Endometrium (tissue), 2 donors: ENCODE data around the gene FAM241B.

Source experiments
- FAIRE-seq: peaks from 2 replicates; lab custom pipeline; 2012; peaks lifted over from hg19 to GRCh38; lab: Jason Lieb, UNC
- donor health status: control.
- donor health status: control.

Gene FAM241B, protein sequence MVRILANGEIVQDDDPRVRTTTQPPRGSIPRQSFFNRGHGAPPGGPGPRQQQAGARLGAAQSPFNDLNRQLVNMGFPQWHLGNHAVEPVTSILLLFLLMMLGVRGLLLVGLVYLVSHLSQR

DNA sequence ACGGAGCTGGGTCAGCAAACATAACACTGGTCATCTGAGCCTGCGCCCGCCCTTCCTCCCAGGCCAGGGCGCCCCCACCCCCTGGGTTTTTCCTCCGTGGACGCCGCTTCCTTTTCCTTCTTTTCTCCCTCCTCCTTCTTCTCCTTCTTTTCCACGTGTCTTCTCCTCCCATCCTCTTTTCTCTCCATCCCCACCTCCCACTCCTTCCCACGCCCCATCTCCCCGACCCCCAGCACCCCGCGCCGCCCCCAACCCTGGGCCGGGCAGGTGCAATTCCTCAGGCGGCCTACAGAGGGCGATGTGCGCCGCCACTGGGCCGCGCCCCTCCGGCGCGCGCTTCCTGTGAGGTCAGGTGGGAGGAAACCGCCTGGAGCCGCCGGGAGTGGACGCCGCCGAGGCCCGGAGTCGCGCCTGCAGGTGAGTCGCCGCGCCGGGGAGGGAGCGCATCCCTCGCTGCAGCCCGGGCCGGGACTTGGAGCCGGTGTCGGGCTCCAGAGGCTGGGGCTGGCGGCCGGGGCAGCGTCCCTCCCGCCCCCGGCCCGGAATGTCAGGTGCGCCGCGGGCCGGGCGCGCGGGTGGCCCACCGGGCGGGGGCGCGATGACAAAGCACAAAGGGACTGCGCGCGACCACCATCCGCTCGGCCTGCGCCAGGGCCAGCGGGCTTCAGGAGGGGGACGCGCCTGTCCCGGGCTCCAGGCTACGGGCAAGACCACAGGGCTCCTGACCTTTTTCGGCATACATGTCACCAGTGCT is at the start of gene FAM241B:
FAM241B (plus strand) TSS at position 351 of the 754 bp plus-strand sequence. CDS start 1,497 bp downstream, outside the sequence.
- no peak for FAIRE-seq

DNA sequence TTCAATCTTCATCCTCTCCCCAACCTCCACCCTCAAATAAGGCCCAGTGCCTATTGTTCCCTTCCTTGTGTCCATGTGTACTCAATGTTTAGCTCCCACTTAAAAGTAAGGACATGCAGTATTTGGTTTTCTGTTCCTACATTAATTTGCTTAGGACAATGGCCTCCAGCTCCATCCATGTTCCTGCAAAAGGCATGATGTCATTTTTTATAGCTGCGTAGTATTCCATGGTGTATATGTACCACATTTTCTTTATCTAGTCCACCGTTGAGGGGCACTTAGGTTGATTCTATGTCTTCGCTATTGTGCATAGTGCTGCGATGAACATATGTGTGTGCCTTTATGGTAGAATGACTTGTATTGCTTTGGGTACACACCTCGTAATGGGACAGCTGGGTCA is 49.6 kb upstream of the FAM241B start:
- no peak for FAIRE-seq

- FAIRE-seq: no peak
Measured at GRCh38 chr10:69583106-69583505, 46.9 kb upstream of the FAM241B start.

DNA sequence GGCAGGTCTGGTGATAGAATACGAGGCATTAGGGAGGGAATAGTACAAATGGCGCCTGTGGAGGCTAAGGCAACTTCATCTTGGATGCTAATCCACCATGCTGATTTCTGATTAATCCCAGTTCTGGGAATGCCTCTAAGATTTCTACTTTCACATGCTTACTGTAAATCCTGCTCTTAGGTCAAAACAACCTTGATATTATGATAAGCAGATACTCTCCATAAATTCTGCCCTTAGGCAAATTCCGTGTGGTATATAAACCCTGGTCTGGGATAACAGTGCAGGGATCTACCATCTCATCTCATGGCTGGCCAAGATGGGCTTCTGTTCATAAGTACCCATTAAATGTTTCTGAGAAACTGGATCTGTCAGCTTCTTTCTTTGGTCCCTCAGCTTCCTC is 45.4 kb upstream of the FAM241B start:
- no peak for FAIRE-seq

GRCh38 chr10:69588358-69588757 is 41.7 kb upstream of the FAM241B start:
- FAIRE-seq: no peak

- no peak for FAIRE-seq
Measured at GRCh38 chr10:69600761-69601330, 29.2 kb upstream of the FAM241B start.

- no peak for FAIRE-seq
Measured at GRCh38 chr10:69609077-69609476, 21.0 kb upstream of the FAM241B start.

DNA sequence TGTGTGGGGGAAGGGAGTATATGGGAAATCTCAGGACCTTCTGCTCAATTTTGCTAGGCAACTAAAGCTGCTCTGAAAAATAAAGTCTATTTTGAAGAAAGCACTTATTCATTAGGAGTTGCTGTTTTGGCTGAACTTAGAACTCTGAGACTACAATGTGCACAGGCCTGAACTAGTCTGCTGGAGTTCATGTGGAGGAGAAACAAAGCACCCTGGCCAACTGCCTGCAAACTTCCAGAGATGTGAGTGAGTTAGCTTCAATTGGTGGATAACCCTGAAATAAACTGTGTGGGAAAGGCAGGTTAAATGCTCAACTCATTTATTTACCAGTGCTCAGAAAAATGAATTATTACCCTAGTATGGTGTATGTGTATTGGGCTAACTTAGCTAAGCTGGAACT is 17.3 kb upstream of the FAM241B start:
- FAIRE-seq: no peak

DNA sequence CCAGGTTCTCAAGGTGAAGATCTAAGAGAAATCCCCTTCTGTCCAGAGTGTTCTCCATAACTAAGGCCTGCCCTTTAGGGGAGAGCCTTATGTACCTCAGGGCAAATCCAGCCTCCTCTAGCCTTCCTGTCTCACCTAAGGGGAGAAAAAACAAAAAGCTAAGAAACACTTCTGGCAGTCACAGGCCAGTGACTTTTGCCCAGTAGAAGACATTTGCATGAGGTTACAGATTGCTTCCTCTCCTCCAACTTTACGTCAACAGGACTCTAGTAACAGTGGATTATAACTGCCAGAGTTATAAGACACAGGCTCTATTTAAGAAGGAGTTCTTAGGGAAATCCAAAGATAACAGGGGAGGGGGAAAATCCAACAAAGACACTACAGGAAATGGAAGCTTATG is 15.9 kb upstream of the FAM241B start:
- no peak for FAIRE-seq

DNA sequence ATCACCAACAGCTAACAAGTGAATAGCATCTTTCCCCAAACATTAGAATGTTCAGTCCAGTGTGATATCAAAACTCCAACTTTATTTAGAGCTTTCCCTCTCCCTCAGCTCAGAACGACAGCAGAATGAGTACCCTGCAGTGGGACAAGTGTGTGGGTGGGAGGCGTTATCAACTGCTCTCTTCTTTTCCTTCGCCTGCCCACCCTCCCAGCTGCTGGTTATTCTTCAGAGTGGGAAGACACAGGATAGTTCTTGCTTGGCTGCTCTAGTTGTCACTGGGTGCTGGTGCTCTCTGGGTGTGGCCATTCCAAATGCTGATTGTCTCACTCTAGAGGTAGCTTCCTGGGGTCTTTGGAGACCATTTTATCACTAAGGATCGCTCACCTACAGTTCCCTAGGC is 13.7 kb upstream of the FAM241B start:
- no peak for FAIRE-seq

DNA sequence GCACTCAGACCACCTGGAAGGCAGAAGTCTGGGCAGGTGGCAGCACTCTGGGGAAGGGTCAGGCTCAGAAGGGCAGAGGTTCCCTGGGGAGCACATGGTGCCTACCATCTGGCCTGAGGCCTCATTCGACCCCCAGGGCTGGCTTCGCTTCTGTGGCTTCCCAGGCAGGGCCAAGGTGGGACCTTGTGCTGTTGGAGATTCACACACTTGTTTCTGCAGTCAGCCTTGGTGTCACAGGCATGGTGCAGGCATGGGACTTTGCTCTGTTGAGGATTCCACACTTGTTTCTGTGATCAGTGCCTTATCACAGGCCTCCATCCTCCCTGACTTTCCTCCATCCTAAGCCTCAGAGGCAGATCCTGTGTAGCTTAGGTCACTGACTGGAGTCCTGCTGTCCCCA is 11.3 kb upstream of the FAM241B start:
- FAIRE-seq: no peak

- FAIRE-seq: no peak
Measured at GRCh38 chr10:69619626-69620025, 10.4 kb upstream of the FAM241B start.

- no peak for FAIRE-seq
Measured at GRCh38 chr10:69620625-69621024, 9.4 kb upstream of the FAM241B start.

- no peak for FAIRE-seq
Measured at GRCh38 chr10:69624245-69624786, 5.7 kb upstream of the FAM241B start.

- FAIRE-seq: no peak
Measured at GRCh38 chr10:69626826-69627225, 3.2 kb upstream of the FAM241B start.

DNA sequence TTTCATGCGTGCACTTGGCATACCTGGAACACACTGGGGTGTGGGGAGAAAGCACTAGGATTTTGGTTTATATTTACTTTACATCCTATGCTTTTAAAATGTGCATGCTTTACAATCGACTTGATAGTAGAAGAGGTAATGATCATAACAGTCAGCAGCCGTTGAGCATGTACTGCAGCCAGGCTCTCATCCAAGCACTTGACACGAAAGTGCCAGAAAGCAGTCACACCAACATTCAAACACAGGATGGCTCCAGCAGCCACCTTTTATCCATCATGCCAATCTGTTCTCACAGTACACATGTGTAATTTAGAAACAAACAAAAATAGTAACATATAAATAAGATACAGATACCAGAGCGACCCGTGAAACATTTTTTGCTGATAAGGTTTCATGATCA is 1.2 kb upstream of the FAM241B start:
- no peak for FAIRE-seq

- FAIRE-seq: no peak
Measured at GRCh38 chr10:69629519-69629896, 539 bp upstream of the FAM241B start.

- no peak for FAIRE-seq
Measured at GRCh38 chr10:69630651-69631400, 779 bp downstream of the FAM241B start.

GRCh38 chr10:69631566-69631965 is 1.5 kb downstream of the FAM241B start:
- no peak for FAIRE-seq

DNA sequence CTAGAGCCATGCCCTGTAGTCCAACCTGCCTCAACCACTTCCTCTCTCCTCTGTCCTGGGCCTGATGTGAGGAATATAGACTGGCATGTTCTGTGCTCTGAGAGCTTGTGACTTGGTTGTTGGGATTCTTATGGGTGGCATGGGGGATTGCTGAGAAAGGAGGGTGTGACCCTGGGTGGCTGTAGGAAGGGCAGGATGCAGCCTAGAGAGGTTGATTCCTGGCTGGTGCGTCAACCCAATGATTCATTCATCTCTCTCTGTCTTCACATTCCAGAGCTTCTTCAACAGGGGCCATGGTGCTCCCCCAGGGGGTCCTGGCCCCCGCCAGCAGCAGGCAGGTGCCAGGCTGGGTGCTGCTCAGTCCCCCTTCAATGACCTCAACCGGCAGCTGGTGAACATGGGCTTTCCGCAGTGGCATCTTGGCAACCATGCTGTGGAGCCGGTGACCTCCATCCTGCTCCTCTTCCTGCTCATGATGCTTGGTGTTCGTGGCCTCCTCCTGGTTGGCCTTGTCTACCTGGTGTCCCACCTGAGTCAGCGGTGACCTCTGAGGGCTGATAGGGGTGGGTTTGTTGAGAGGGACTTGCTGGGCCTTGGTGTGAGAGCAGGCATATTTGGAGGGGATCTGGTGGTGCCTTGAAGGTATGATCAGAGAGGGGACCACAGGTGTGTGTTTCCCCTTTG is 2.6 kb downstream of the FAM241B start:
- no peak for FAIRE-seq

DNA sequence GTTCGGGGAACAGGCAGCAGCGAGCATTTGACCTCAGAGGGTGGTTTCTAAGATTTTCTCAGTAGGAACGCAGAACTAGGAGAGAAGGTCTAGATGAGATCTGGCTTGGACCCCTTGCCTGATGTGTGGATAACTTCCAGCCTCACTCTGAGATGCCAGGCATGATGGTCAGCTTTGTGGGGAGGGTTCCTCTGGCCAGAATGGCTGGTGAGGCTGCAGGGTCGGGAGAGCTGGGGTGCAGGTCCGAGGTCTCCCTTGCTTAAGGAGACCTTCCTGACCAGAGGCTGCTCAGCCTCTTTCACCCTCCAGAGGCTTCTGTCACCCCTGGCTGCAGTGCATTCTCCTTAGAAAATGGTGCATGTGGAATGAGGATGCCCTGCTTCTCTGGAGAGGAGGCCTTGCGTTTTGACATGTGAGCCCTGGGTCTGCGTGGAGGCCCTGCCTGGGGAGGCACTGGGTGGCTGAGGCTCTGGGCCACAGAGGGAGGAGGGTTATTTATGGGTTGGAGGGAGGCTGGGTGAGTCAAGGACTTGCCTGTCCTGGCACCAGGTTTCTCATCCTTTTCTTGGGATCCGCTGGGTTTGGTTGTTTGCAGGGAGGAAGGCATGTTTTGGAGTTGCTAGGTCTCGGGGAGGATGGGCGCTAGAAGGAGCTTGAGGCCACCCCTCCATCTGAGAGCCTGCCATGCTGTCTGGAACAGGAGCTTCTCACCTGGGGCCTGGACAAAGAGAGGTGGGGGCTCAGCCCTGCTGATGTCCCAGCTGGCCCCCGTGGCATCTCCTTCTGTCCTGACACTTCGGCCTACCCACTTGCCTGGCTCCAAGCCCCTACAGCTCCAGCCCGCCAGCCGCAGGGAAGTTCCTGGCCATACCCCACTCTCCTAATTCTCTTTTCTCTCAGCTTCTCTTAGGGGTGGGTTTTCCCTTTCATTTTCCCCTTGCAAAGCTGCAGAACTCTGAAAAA is 3.9 kb downstream of the FAM241B start:
- FAIRE-seq: no peak
